ENCODE data around the gene HTT.

DNA sequence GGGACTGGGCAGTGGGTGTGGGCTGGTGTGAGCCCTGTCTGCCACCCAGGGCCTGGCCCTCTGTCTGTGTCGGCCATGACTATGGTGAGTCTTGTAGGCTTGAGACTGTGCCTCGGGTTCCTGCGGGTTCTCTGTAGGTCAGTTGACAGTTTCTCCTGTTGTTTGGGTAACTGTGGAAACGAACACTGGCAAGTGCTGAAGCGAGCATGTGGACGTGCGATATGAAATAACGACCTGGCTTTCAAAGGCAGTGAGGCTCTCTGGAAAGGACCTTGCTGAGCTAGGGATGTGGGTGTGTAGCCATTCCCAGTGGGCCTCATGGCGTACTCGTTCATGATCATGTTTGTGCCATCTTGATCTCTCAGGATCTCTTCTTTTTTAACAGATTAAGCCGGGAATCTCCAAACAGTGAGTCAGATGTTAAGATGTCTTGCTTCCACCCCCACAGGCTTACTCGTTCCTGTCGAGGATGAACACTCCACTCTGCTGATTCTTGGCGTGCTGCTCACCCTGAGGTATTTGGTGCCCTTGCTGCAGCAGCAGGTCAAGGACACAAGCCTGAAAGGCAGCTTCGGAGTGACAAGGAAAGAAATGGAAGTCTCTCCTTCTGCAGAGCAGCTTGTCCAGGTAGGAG is 41.3 kb downstream of the HTT start:
- TF ChIP-seq POLR2AphosphoS5 (IDR thresholded peaks at IDR 0.05; ENCODE audit: low read depth) (no peak), GABPA (IDR thresholded peaks at IDR 0.05; ENCODE audit: low read depth) (no peak)
- TF ChIP-seq, protein P1, sequence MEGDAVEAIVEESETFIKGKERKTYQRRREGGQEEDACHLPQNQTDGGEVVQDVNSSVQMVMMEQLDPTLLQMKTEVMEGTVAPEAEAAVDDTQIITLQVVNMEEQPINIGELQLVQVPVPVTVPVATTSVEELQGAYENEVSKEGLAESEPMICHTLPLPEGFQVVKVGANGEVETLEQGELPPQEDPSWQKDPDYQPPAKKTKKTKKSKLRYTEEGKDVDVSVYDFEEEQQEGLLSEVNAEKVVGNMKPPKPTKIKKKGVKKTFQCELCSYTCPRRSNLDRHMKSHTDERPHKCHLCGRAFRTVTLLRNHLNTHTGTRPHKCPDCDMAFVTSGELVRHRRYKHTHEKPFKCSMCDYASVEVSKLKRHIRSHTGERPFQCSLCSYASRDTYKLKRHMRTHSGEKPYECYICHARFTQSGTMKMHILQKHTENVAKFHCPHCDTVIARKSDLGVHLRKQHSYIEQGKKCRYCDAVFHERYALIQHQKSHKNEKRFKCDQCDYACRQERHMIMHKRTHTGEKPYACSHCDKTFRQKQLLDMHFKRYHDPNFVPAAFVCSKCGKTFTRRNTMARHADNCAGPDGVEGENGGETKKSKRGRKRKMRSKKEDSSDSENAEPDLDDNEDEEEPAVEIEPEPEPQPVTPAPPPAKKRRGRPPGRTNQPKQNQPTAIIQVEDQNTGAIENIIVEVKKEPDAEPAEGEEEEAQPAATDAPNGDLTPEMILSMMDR (IDR thresholded peaks at IDR 0.05; ENCODE audit: insufficient read depth, low read length) = no peak
- TF ChIP-seq, protein P2, sequence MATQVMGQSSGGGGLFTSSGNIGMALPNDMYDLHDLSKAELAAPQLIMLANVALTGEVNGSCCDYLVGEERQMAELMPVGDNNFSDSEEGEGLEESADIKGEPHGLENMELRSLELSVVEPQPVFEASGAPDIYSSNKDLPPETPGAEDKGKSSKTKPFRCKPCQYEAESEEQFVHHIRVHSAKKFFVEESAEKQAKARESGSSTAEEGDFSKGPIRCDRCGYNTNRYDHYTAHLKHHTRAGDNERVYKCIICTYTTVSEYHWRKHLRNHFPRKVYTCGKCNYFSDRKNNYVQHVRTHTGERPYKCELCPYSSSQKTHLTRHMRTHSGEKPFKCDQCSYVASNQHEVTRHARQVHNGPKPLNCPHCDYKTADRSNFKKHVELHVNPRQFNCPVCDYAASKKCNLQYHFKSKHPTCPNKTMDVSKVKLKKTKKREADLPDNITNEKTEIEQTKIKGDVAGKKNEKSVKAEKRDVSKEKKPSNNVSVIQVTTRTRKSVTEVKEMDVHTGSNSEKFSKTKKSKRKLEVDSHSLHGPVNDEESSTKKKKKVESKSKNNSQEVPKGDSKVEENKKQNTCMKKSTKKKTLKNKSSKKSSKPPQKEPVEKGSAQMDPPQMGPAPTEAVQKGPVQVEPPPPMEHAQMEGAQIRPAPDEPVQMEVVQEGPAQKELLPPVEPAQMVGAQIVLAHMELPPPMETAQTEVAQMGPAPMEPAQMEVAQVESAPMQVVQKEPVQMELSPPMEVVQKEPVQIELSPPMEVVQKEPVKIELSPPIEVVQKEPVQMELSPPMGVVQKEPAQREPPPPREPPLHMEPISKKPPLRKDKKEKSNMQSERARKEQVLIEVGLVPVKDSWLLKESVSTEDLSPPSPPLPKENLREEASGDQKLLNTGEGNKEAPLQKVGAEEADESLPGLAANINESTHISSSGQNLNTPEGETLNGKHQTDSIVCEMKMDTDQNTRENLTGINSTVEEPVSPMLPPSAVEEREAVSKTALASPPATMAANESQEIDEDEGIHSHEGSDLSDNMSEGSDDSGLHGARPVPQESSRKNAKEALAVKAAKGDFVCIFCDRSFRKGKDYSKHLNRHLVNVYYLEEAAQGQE (IDR thresholded peaks at IDR 0.05; ENCODE audit: insufficient replicate concordance, low read depth) = no peak
